HG03135 (cell line): ENCODE data around the gene ASL.
A peak's percentile ranks its signal among the peaks of the same experiment; 100 is the strongest.
"Not testable (repeated sequence)": the region's sequence is repeated elsewhere in the genome, so short reads cannot be mapped to it uniquely, and the experiment has no call there.

Experiments
- ATAC-seq: cut with Tn5 transposase; IDR thresholded peaks from one replicate; pipeline ENCODE4 v1.9.1; 2021; ENCODE audit warnings: mild to moderate bottlenecking, moderate library complexity; ENCODE audit not compliant: unreplicated experiment

ASL gene

DNA sequence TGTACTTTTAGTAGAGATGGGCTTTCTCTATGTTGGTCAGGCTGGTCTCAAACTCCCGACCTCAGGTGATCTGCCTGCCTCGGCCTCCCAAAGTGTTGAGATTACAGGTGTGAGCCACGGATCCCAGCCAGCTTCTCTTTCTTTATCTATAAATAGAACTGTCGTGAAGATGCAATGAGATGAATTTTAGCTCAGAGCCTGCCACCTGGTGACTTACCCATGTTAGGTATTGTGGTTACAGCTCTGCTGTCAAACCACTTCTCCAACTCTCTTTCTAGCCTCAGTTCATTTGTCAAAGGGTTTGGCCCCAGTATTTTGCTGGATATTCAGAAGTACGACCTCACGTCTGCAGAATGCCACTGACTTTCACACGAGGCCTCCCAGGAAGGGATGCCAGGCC lies 3.4 kb upstream of the ASL start:
- ATAC-seq, result not testable (repeated sequence)

DNA sequence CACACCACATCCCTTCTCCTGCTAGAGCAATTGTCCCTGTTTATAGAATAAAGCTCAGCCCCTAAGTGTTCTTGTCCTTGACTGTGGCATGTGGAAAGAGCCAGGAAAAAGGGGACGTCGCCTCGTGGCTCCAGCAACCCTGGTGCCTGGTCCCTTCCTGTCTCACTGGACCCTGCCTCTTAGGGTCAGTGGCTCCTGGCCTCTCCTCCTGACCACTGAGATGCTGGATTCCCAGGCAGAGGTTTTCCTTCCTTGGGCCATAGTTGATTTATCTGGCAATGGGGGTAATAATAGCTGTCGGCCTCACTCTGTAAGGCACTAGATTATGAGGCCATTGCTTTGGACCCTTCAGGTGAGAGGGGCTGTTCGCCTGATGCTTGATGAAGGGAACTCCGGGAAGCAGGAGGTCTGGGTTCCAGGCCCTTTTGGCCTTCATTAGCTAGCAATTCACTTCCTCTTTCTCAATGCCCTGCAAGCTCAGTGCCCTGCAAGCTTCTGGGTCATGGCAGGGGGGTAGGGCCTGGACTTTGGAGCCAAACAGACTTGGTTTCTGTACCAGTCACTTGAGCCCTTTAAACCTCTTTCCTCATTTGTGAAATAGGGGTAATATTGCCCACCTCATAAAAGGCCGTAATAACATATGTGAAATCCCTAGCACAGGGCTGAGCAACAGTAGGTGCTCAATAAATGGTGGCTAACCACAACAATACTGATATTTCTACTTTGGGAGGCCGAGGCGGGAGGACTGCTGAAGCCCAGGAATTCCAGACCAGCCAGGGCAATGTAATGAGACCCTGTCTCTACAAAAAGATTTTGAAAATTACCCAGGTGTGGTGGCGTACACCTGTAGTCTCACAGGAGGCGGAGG lies 1.1 kb downstream of the ASL start:
- ATAC-seq, result no peak

DNA sequence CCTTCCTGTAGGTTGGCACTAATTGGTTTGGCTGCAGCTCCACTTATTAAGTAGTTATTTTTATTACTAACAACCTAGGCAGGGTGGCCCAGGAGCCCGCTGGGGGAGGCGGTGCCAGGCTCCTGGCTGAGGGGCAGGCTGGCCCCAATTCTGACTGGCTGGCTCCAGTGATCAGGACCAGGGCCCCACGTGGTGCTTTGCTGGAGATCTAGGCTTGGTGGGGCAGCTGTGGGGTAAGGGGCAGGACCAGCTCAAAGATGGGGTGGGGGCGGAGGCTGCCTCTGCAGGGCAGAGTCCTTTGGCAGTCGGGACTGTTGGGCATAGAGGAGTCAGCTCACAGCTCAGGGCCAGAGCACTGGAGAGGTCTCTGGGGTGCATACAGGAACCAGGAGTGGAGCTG lies 2.4 kb downstream of the ASL start:
- ATAC-seq, result no peak

DNA sequence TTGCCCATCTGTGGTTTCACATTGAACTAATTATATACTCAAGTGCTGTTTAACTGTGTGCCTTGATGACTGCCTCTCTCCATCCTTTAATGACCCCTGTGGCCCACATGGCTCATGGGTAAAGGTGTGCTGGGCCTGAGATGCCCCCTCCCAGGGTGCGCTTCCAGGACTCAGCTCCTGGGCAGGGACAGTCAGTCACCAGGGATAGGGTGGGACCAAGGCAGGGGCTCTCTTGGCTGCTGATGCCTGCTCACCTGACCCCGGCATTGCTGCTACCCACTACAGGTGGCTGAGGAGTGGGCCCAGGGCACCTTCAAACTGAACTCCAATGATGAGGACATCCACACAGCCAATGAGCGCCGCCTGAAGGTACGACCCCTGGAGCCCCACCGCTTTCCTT lies 6.5 kb downstream of the ASL start:
- no peak for ATAC-seq

DNA sequence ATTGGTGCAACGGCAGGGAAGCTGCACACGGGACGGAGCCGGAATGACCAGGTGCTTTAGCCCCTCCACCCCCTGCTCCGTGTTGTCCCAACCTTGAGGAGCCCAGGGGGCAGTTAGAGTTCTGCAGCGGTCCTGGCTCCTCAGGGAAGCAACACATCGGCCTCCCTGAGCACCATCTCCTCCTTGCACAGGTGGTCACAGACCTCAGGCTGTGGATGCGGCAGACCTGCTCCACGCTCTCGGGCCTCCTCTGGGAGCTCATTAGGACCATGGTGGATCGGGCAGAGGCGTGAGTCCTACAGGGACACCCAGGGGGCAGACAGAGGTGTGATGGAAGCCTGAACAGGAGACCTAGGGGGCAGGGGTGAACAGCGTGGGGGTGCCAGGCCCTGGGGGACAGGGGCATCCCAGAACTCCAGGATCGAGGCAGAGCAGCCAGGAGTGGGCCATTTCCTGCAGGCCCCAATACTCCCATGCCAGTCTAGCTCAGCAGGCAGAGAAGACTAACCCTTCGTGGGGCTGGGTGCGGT lies 7.3 kb downstream of the ASL start:
- no peak for ATAC-seq

DNA sequence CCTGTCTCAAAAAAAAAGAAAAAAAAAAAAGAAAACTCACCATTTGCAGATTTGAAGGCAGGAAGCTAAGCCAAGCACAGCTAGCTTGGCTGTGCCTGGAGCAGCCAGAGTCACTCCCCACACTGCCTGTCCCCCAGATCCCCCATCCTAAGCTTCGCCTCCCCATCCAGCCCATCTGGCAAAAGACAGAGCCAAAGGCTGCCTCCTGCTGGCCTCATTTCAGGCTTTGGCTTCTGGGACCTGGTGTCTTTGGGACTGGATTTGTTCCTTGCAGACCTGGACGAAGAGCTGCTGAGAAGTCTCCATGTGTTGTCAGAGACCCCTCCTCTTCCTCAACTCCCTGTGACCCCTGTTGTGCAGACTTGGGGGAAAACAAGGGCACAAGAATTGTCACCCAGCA lies 8.1 kb downstream of the ASL start:
- no peak for ATAC-seq

DNA sequence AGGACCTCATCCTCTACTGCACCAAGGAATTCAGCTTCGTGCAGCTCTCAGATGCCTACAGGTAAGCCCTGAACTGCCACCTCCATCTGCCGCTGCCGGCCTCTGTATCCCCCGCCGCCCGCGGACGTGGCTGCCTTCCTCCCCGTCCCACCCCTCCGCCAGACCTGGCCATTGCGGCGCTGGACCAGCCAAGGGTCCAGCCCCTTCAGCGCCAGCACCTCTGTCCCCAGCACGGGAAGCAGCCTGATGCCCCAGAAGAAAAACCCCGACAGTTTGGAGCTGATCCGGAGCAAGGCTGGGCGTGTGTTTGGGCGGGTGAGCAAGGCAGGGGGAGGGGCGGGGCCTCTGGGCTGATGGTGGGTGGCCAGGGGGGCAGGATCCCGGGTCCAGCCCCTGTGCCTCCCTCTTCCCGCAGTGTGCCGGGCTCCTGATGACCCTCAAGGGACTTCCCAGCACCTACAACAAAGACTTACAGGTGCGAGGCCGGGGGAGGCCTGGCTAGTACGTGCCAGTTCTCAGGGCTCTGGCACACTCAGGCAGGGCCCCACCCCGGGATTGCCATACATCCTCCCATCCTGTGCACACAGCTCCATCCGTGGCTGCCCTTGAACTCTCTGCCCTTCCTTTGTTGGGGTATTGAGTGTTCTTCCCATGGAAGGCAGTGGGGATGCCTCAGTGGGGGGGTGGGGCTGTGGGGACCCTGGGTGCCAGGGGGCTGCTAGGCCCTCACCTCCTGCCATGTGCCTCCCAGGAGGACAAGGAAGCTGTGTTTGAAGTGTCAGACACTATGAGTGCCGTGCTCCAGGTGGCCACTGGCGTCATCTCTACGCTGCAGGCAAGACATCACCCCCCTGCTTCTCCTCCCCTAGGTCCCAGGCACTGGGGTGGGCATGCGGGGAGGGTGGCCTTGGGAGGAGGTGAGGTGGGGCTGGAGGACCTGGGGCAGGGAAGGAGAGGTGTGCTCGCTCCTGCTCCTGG lies 13.5 kb downstream of the ASL start:
- no peak for ATAC-seq

DNA sequence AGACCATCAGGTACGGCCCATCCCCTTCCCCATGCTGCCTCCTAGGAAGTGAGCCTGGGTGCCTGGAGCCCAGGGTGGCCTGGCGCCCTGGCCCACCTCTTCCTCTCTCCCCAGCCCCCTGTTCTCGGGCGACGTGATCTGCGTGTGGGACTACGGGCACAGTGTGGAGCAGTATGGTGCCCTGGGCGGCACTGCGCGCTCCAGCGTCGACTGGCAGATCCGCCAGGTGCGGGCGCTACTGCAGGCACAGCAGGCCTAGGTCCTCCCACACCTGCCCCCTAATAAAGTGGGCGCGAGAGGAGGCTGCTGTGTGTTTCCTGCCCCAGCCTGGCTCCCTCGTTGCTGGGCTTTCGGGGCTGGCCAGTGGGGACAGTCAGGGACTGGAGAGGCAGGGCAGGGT lies 17.0 kb downstream of the ASL start:
- ATAC-seq, result no peak

GRCh38 chr7:66095010-66095409 lies 19.4 kb downstream of the ASL start:
- no peak for ATAC-seq

GRCh38 chr7:66099232-66099550 lies 23.6 kb downstream of the ASL start:
- ATAC-seq, result no peak

GRCh38 chr7:66099551-66100407 lies 24.2 kb downstream of the ASL start:
- ATAC-seq, result peak; percentile 72

DNA sequence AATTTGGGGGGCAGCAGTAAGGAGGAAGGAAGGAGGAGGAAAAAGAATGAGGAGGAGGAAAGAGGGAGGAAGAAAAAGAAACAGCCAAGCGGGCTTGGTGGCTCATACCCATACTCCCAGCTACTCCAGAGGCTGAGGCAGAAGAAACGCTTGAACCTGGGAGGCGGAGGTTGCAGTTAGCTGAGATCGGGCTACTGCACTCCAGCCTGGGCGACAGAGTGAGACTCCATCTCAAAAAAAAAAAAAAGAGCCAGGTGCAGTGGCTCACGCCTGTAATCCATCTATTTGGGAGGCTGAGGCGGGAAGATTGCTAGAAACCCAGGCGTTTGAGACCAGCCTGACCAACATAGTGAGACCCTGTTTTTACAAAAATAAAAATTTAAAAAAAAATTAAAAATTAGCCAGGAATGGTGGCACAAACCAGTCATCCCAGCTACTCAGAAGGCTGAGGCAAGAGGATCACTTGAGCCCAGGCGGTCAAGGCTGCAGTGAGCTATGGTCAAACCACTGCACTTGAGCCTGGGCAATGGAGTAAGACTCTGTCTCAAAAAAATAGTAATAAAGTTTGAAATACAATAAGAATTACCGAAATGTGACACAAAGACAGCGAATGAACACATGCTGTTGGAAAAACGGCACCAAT lies 24.9 kb downstream of the ASL start:
- no peak for ATAC-seq

- ATAC-seq, result not testable (repeated sequence)
Observed at GRCh38 chr7:66102168-66102567, 26.5 kb downstream of the ASL start.

DNA sequence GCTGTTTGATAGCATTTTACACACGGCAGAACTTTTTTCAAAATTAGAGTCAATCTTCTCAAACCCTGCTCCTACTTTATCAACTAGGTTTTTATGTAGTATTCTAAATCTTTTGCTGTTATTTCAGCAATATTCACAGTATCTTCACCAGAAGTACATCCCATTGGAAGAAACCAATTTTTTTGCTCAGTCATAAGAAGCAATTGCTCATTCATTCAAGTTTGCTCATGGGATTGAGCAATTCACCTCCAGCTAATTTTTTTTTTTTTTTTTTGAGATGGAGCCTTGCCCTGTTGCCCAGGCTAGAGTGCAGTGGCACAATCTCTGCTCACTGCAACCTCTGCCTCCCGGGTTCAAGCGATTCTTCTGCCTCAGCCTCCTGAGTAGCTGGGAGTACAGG lies 28.4 kb downstream of the ASL start:
- not testable (repeated sequence) for ATAC-seq

DNA sequence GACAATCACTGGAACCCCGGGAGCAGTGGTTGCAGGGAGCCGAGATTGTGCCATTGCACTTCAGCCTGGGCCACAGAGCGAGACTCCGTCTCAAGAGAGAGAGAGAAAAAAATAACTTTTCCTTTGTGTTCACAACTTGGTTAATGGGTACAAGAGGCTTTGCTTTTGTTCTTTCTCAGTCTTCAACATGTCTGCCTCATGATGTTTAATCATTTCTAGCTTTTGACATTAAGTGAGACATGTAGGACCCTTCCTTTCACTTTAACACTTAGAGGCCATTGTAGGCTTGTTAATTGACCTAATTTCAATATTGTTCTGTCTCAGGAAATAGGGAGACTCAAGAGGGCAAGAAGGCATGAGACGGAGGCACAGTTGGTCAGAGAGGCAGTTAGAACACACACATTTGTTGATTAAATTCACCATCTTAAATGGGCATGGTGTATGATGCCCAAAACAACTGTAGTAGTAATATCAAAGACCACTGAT lies 29.7 kb downstream of the ASL start:
- ATAC-seq, result no peak

- not testable (repeated sequence) for ATAC-seq
Observed at GRCh38 chr7:66108410-66108809, 32.8 kb downstream of the ASL start.

DNA sequence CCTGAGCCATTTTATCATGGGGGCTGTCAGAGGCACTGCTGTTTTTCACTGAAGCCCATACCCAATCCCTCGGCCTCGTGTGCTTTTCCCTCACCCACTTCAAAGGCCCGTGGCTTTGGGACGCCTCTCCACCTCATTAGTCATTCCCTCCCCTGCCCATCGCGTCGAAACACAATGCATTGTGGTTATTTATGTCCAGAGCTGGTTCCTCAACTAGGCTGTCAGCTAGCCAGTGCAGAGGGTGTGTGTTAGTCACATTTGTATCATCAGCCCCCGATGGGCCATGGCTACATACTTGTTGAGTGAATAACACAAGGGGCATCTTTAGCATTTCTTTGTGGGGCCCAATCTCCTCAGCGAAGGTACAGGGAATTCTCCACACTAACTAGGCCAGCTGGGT lies 35.2 kb downstream of the ASL start:
- no peak for ATAC-seq

DNA sequence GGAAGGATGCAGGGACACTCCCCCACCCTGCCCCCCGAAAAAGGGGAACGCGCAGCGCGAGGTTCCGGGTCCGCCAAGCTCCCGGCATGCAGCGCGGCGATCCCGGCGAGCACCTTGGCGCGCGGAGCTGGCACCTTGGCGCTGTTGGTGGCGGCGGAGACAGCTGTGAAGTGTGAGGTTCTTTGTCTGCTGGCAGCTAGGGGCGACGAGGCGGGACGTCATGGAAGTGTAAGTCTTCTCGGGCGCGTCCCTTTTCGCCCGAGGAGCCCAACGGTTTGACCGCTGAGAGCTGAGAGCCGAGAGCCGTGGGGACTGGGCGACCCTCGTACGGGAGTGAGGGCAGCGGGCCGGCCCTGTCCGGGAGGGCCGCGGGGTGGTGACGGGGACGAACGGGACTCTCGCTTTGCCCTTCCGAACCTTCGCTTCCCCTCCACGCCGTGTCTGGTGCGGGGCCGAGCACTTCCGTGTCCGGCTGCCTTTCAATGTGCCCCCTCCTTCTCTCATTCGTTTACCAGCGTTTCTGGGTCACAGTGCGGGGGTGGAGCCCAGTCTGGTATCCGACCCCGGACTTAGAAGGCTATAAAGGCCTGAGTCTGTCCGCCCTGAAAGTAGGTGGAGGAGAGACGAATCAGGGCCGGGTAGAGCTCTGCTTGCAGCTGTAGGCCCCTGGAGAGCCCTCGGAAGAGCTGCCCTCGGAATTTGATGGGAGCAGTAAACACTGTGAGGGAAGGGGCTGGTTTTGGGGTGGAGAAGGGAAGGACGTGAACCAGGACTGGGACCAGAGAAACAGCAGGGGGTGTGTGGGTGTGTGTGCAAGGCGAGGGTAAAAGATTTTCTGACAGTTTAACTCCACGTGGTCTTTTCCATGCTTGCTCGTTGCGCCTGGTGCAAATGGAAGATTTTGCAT lies 39.4 kb downstream of the ASL start, which contains the start of gene CRCP:
CRCP (plus strand) TSS at position 105 of the 907 bp plus-strand sequence; CDS start at position 221, 116 bp downstream.
- peak; percentile 82 for ATAC-seq
